Mammary epithelial cell (primary cell): ENCODE measurements around the gene CENPV.

Source experiments
- EZH2 ChIP-seq: IDR thresholded peaks from 2 replicates; pipeline ENCODE4 v1.6.1; 2012; ENCODE audit warnings: low read length, inconsistent platforms, borderline replicate concordance
- TF ChIP-seq, protein P1 (sequence below), 2 donors: IDR thresholded peaks in 1 of 2; conservative IDR thresholded peaks in 1 of 2; 2 replicates each; pipeline ENCODE4 v1.5.1; 2011 to 2012; ENCODE audit warnings: inconsistent platforms in 2 of 2, low read length in 2 of 2, mild to moderate bottlenecking in 2 of 2, control low read depth in 1 of 2, low read depth in 1 of 2; ENCODE audit not compliant: insufficient read depth in 1 of 2; ENCODE audit errors: extremely low read depth in 1 of 2

- no peak for TF ChIP-seq EZH2
- TF ChIP-seq, protein P1, sequence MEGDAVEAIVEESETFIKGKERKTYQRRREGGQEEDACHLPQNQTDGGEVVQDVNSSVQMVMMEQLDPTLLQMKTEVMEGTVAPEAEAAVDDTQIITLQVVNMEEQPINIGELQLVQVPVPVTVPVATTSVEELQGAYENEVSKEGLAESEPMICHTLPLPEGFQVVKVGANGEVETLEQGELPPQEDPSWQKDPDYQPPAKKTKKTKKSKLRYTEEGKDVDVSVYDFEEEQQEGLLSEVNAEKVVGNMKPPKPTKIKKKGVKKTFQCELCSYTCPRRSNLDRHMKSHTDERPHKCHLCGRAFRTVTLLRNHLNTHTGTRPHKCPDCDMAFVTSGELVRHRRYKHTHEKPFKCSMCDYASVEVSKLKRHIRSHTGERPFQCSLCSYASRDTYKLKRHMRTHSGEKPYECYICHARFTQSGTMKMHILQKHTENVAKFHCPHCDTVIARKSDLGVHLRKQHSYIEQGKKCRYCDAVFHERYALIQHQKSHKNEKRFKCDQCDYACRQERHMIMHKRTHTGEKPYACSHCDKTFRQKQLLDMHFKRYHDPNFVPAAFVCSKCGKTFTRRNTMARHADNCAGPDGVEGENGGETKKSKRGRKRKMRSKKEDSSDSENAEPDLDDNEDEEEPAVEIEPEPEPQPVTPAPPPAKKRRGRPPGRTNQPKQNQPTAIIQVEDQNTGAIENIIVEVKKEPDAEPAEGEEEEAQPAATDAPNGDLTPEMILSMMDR (conservative IDR thresholded peaks at IDR 0.05 in 1 of 2, IDR thresholded peaks at IDR 0.05 in 1 of 2; ENCODE audit: extremely low read depth in 1 of 2, insufficient read depth in 1 of 2, low read depth in 1 of 2, low read length in 2 of 2), result no peak
These were observed 21.1 kb upstream of the CENPV start for GRCh38 chr17:16374146-16374938.
